Liver (tissue), 3 donors: ENCODE measurements around the gene C4B.
"Not testable (repeated sequence)": the region's sequence is repeated elsewhere in the genome, so short reads cannot be mapped to it uniquely, and the experiment has no call there.

ENCODE experiments used
- ATF3 ChIP-seq: IDR thresholded peaks from 2 replicates; pipeline ENCODE4 v1.6.1; 2016; ENCODE audit warnings: antibody characterized with exemption
- EGR1 ChIP-seq, 2 donors: IDR thresholded peaks; 2 replicates each; pipeline ENCODE4 v1.6.1; 2016 to 2018; ENCODE audit warnings: antibody characterized with exemption in 2 of 2, low read depth in 2 of 2
- FOXA1 ChIP-seq: IDR thresholded peaks from 2 replicates; pipeline ENCODE4 v1.6.1; 2016; ENCODE audit warnings: antibody characterized with exemption
- FOXA2 ChIP-seq: IDR thresholded peaks from 2 replicates; pipeline ENCODE4 v1.6.1; 2016; ENCODE audit warnings: antibody characterized with exemption
- GABPA ChIP-seq, 2 donors: IDR thresholded peaks in 1 of 2; conservative IDR thresholded peaks in 1 of 2; 2 replicates each; pipeline ENCODE4 v1.6.1; 2016; ENCODE audit warnings: antibody characterized with exemption in 2 of 2, mild to moderate bottlenecking in 1 of 2, moderate library complexity in 1 of 2
- JUND ChIP-seq, 2 donors: IDR thresholded peaks; 2 replicates each; pipeline ENCODE4 v1.6.1; 2016; ENCODE audit warnings: antibody characterized with exemption in 2 of 2
- RAD21 ChIP-seq, 2 donors: IDR thresholded peaks; 2 replicates each; pipeline ENCODE4 v1.6.1; 2016; ENCODE audit warnings: antibody characterized with exemption in 2 of 2, mild to moderate bottlenecking in 2 of 2
- RXRA ChIP-seq, 2 donors: IDR thresholded peaks; 2 replicates each; pipeline ENCODE4 v1.6.1; 2017 to 2018; ENCODE audit warnings: antibody characterized with exemption in 2 of 2, mild to moderate bottlenecking in 1 of 2
- TAF1 ChIP-seq: conservative IDR thresholded peaks from 2 replicates; pipeline ENCODE4 v1.6.1; 2016; ENCODE audit warnings: antibody characterized with exemption, mild to moderate bottlenecking
- YY1 ChIP-seq: IDR thresholded peaks from 2 replicates; pipeline ENCODE4 v1.6.1; 2016; ENCODE audit warnings: antibody characterized with exemption, mild to moderate bottlenecking
- TF ChIP-seq, protein P1 (sequence below): fragments of 150-350 bp; IDR thresholded peaks from 2 replicates; pipeline ENCODE4 v1.5.1; 2017; ENCODE audit warnings: improper control_type of control experiment, low read depth, low read length; ENCODE audit not compliant: missing input control
- TF ChIP-seq, protein P2 (sequence below): IDR thresholded peaks from 2 replicates; pipeline ENCODE4 v1.6.1; 2016; ENCODE audit warnings: antibody characterized with exemption
- TF ChIP-seq, protein P3 (sequence below): IDR thresholded peaks from 2 replicates; pipeline ENCODE4 v1.6.1; 2016; ENCODE audit warnings: antibody characterized with exemption
- donor health status: healthy.
- donor health status: healthy.

DNA sequence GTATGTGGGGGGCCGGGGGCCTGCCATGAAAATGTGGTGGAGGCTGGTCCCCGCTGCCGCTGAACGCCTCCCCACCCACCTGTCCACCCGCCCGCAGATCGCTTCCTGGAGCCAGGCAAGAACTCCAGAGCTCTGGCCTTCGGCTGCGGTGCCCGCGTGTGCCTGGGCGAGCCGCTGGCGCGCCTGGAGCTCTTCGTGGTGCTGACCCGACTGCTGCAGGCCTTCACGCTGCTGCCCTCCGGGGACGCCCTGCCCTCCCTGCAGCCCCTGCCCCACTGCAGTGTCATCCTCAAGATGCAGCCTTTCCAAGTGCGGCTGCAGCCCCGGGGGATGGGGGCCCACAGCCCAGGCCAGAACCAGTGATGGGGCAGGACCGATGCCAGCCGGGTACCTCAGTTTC lies 6.6 kb upstream of the C4B start:
- TF ChIP-seq, protein P1, sequence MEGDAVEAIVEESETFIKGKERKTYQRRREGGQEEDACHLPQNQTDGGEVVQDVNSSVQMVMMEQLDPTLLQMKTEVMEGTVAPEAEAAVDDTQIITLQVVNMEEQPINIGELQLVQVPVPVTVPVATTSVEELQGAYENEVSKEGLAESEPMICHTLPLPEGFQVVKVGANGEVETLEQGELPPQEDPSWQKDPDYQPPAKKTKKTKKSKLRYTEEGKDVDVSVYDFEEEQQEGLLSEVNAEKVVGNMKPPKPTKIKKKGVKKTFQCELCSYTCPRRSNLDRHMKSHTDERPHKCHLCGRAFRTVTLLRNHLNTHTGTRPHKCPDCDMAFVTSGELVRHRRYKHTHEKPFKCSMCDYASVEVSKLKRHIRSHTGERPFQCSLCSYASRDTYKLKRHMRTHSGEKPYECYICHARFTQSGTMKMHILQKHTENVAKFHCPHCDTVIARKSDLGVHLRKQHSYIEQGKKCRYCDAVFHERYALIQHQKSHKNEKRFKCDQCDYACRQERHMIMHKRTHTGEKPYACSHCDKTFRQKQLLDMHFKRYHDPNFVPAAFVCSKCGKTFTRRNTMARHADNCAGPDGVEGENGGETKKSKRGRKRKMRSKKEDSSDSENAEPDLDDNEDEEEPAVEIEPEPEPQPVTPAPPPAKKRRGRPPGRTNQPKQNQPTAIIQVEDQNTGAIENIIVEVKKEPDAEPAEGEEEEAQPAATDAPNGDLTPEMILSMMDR = not testable (repeated sequence)
- TF ChIP-seq EGR1 (IDR thresholded peaks at IDR 0.05; ENCODE audit: low read depth in 2 of 2); YY1; JUND (IDR thresholded peaks at IDR 0.05); FOXA2; FOXA1; RAD21 (IDR thresholded peaks at IDR 0.05); GABPA (IDR thresholded peaks at IDR 0.05 in 1 of 2, conservative IDR thresholded peaks at IDR 0.05 in 1 of 2); TAF1; RXRA (IDR thresholded peaks at IDR 0.05); ATF3: not testable (repeated sequence)
- TF ChIP-seq, protein P2, sequence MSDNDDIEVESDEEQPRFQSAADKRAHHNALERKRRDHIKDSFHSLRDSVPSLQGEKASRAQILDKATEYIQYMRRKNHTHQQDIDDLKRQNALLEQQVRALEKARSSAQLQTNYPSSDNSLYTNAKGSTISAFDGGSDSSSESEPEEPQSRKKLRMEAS = not testable (repeated sequence)
- TF ChIP-seq, protein P3, sequence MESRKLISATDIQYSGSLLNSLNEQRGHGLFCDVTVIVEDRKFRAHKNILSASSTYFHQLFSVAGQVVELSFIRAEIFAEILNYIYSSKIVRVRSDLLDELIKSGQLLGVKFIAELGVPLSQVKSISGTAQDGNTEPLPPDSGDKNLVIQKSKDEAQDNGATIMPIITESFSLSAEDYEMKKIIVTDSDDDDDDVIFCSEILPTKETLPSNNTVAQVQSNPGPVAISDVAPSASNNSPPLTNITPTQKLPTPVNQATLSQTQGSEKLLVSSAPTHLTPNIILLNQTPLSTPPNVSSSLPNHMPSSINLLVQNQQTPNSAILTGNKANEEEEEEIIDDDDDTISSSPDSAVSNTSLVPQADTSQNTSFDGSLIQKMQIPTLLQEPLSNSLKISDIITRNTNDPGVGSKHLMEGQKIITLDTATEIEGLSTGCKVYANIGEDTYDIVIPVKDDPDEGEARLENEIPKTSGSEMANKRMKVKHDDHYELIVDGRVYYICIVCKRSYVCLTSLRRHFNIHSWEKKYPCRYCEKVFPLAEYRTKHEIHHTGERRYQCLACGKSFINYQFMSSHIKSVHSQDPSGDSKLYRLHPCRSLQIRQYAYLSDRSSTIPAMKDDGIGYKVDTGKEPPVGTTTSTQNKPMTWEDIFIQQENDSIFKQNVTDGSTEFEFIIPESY = not testable (repeated sequence)
